Muscle layer of duodenum (tissue), 2 donors: ENCODE data around the gene PRKCA.

Source experiments
- H3K27ac ChIP-seq: one replicate; pipeline ENCODE4 v1.7.0; 2013; ENCODE audit warnings: mild to moderate bottlenecking, low read length
- H3K27me3 ChIP-seq: one replicate; pipeline ENCODE4 v1.7.0; 2013; ENCODE audit warnings: low read depth, mild to moderate bottlenecking, control low read depth, low read length
- H3K36me3 ChIP-seq, 2 donors: one replicate each; pipeline ENCODE4 v1.7.0; 2013; ENCODE audit warnings: low read length in 2 of 2, control low read depth in 1 of 2, mild to moderate bottlenecking in 1 of 2; ENCODE audit not compliant: insufficient read depth in 2 of 2, control insufficient read depth in 1 of 2
- H3K4me1 ChIP-seq, 2 donors: one replicate each; pipeline ENCODE4 v1.7.0; 2013; ENCODE audit warnings: low read length in 2 of 2, mild to moderate bottlenecking in 2 of 2, control low read depth in 1 of 2, moderate library complexity in 1 of 2; ENCODE audit not compliant: insufficient read depth in 2 of 2, control insufficient read depth in 1 of 2
- H3K4me3 ChIP-seq, 2 donors: one replicate each; pipeline ENCODE4 v1.7.0; 2013; ENCODE audit warnings: low read length in 2 of 2, low read depth in 1 of 2, mild to moderate bottlenecking in 1 of 2
- H3K9me3 ChIP-seq, 2 donors: one replicate each; pipeline ENCODE4 v1.7.0; 2013; ENCODE audit warnings: low read length in 2 of 2, control low read depth in 1 of 2, mild to moderate bottlenecking in 1 of 2; ENCODE audit not compliant: control insufficient read depth in 1 of 2
- donor health status: healthy.

PRKCA gene

GRCh38 chr17:66560691-66561090 is 258.3 kb downstream of the PRKCA start:
- no peak overlapping the region for H3K4me3 ChIP-seq
- H3K36me3 ChIP-seq = no peaks in the 10 kb centered on the region
- H3K27ac ChIP-seq = no peak overlapping the region
- no peaks in the 10 kb centered on the region for H3K27me3 ChIP-seq
- no peaks in the 10 kb centered on the region for H3K4me1 ChIP-seq
- H3K9me3 ChIP-seq = no peaks in the 10 kb centered on the region

GRCh38 chr17:66562119-66562518 is 259.7 kb downstream of the PRKCA start:
- H3K36me3 ChIP-seq = no peaks in the 10 kb centered on the region
- no peaks in the 10 kb centered on the region for H3K9me3 ChIP-seq
- H3K27ac ChIP-seq = no peak overlapping the region
- no peaks in the 10 kb centered on the region for H3K4me1 ChIP-seq
- no peaks in the 10 kb centered on the region for H3K27me3 ChIP-seq
- H3K4me3 ChIP-seq = no peak overlapping the region

DNA sequence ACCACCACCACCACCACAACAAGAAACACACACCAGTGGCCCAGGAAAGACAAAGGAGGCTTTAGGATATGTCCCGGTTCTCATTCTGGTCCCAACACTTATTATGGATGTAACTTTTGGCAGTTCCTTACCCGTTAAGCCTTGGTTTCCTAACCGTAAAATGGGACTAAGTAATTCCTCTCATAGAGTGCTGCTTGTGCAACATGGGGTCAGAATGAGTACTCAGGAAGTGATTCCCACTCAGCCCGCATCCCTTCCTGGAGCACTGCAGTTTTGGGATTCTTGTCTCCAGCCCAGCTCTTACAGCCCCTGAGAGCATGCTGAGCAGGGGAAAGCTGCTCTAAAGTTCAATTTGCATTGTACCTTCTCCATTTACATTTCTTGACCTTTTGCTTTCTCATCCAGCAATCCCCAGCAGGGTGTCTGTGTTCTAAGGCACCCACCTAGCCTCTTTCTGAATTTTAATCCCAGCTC is 262.6 kb downstream of the PRKCA start:
- Histone ChIP-seq H3K4me1 (no peaks in the 10 kb centered on the region), H3K4me3 (no peak overlapping the region), H3K36me3 (no peaks in the 10 kb centered on the region), H3K9me3 (no peaks in the 10 kb centered on the region), H3K27ac (no peak overlapping the region), H3K27me3 (no peaks in the 10 kb centered on the region)

GRCh38 chr17:66567234-66568170 is 265.1 kb downstream of the PRKCA start:
- Histone ChIP-seq H3K9me3 (no peaks in the 10 kb centered on the region), H3K4me3 (no peak overlapping the region), H3K27ac (no peak overlapping the region), H3K27me3 (no peaks in the 10 kb centered on the region), H3K36me3 (no peaks in the 10 kb centered on the region), H3K4me1 (no peaks in the 10 kb centered on the region)

DNA sequence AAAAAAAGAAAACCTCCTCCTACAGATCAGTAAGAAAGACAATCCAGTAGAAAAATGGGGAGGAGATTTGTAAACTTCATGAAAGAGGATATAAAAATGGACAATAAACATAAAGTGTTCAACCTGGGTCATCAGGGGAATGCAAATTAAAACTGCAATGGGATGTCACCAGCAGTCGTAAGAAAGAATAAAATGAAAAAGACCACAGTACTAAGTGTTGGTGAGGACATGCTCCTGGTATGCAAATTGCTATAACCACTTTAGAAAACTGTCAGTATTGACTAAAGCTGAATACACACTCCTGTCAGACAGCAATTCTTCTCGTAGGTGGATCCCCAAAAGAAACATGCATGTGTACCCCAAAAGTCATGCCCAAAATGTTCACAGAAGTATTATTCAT is 267.2 kb downstream of the PRKCA start:
- Histone ChIP-seq H3K27ac (no peak overlapping the region), H3K4me1 (no peaks in the 10 kb centered on the region), H3K36me3 (no peaks in the 10 kb centered on the region), H3K27me3 (no peaks in the 10 kb centered on the region), H3K4me3 (no peak overlapping the region), H3K9me3 (no peaks in the 10 kb centered on the region)

DNA sequence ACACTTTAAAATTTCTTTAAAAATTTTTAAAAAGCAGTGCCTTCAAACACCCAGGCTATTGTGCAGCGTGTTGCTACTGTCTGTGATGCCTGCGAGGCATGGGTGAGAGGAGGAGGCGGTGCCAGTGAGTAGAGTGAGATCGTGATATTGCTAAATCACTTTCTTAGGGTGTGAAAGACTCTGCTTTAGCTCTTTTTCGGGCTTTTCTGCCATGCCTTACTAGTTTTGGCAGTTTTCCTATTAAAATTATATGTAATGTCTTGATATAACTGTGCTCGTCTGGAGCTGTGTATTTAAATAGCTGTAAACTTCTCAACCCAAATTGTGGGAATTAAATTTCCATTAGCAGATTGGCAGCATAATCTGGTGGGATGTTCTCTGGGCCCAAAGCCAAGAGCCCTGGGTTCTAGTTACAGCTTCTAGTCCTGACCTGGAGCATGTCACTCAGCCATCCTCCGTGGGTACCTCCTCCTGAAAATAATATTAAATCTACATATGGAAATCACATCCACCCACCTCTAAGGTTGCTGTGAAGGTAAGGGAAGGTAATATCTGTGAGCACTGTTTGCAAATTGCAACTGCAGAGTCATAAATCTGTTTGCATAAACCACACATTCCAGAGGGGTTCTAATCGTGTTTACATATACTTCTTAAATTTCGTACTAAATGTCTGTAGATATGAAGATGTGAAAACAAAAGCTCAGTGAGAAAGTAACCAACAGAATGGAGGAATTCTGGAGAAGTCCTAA is 268.2 kb downstream of the PRKCA start:
- Histone ChIP-seq H3K9me3 (no peaks in the 10 kb centered on the region), H3K27ac (no peak overlapping the region), H3K4me1 (no peaks in the 10 kb centered on the region), H3K27me3 (no peaks in the 10 kb centered on the region), H3K36me3 (no peaks in the 10 kb centered on the region), H3K4me3 (no peak overlapping the region)

- no peaks in the 10 kb centered on the region for H3K9me3 ChIP-seq
- H3K27ac ChIP-seq = no peak overlapping the region
- no peaks in the 10 kb centered on the region for H3K4me1 ChIP-seq
- no peaks in the 10 kb centered on the region for H3K36me3 ChIP-seq
- H3K4me3 ChIP-seq = no peak overlapping the region
- no peaks in the 10 kb centered on the region for H3K27me3 ChIP-seq
These were observed 269.3 kb downstream of the PRKCA start for GRCh38 chr17:66571745-66572144.

DNA sequence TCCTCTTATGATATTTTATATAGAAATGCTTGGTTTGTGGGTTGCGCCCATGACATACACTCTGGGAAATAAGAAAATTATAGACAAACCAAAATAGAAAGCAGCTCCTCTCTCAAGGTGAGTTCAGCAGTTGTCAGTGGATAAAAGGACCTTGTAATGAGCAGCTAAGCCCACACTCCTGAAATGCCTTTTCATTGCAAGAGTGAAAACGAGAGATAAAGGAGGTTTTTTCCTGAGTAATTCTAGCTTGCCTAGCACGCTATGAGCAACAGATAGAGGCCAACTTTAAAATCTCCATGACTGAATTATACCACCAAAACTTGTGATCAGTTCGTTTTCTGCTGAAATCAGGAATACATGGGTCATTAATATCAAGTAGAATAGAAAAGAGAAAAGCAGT is 270.7 kb downstream of the PRKCA start:
- Histone ChIP-seq H3K27ac (no peak overlapping the region), H3K4me3 (no peak overlapping the region), H3K36me3 (no peaks in the 10 kb centered on the region), H3K9me3 (no peaks in the 10 kb centered on the region), H3K4me1 (no peaks in the 10 kb centered on the region), H3K27me3 (no peaks in the 10 kb centered on the region)

DNA sequence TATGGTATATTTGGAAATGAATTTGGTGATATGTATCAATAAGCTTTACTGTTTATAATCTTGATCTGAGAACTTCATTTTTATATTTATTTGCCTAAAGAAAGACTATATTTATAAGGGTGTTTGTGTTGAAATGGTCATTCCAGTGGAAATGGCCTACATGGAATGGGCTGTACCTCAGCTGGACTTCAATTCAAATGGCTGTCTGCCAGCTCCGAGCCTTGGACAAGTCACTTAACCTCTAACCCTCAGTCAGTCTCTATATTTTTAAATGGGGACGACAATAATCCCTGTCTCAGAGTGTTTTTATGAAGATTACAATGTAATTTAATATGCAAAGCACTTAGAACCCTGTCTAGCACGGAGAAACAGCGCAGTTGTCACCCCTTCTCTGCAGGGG is 271.7 kb downstream of the PRKCA start:
- Histone ChIP-seq H3K27ac (no peak overlapping the region), H3K36me3 (no peaks in the 10 kb centered on the region), H3K9me3 (no peaks in the 10 kb centered on the region), H3K4me1 (no peaks in the 10 kb centered on the region), H3K4me3 (no peak overlapping the region), H3K27me3 (peaks cover 4% of the 10 kb centered on the region)

GRCh38 chr17:66576473-66576872 is 274.1 kb downstream of the PRKCA start:
- no peak overlapping the region for H3K27ac ChIP-seq
- H3K36me3 ChIP-seq = no peaks in the 10 kb centered on the region
- no peaks in the 10 kb centered on the region for H3K9me3 ChIP-seq
- peaks cover 4% of the 10 kb centered on the region for H3K27me3 ChIP-seq
- H3K4me3 ChIP-seq = no peak overlapping the region
- peaks cover 0 to 17% of the 10 kb centered on the region in 2 donors for H3K4me1 ChIP-seq

DNA sequence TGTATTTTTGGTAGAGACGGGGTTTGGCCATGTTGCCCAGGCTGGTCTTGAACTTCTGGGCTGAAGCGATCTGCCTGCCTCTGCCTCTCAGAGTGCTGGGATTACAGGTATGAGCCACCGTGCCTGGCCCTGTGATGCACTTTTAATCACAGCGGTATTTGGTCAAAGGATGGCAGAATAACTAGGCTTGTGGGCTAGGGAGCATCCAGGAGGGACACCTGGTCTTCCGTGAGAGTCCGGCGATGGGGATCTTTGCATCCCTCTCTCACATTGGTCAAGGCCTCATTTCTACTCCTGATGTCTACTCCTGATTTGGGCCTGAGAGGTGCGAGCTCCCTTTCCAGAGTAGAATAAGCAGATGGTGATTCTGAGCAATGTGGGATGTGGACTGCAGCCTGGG is 274.6 kb downstream of the PRKCA start:
- H3K36me3 ChIP-seq = no peaks in the 10 kb centered on the region
- no peak overlapping the region for H3K4me3 ChIP-seq
- no peaks in the 10 kb centered on the region for H3K9me3 ChIP-seq
- H3K4me1 ChIP-seq = peaks cover 0 to 17% of the 10 kb centered on the region in 2 donors
- no peak overlapping the region for H3K27ac ChIP-seq
- H3K27me3 ChIP-seq = peaks cover 4% of the 10 kb centered on the region
